WI38 (cell line): ENCODE results near the gene CXCL1.

Source experiments
- H3K4me3 ChIP-seq: 2 replicates; pipeline ENCODE4 v1.5.1; 2011; ENCODE audit warnings: low read depth, mild to moderate bottlenecking, control low read depth, low read length
- CTCF ChIP-seq: IDR thresholded peaks from 2 replicates; pipeline ENCODE4 v1.5.1; 2012; ENCODE audit warnings: low read depth, mild to moderate bottlenecking, control low read depth, low read length

CXCL1 gene

GRCh38 chr4:73843369-73843768 lies 25.8 kb upstream of the CXCL1 start:
- TF ChIP-seq CTCF: no peak
- H3K4me3 ChIP-seq: no peak overlapping the region

- no peak overlapping the region for H3K4me3 ChIP-seq
- no peak for TF ChIP-seq CTCF
These were observed 24.8 kb upstream of the CXCL1 start for GRCh38 chr4:73844345-73844744.

- no peak overlapping the region for H3K4me3 ChIP-seq
- TF ChIP-seq CTCF: no peak
These were observed 24.4 kb upstream of the CXCL1 start for GRCh38 chr4:73844806-73845205.

- no peak overlapping the region for H3K4me3 ChIP-seq
- TF ChIP-seq CTCF: no peak
These were observed 21.5 kb upstream of the CXCL1 start for GRCh38 chr4:73847526-73848182.

GRCh38 chr4:73848183-73848777 lies 20.9 kb upstream of the CXCL1 start:
- no peak overlapping the region for H3K4me3 ChIP-seq
- TF ChIP-seq CTCF: no peak

GRCh38 chr4:73850261-73850970 lies 18.8 kb upstream of the CXCL1 start:
- no peak overlapping the region for H3K4me3 ChIP-seq
- TF ChIP-seq CTCF: no peak

- H3K4me3 ChIP-seq: no peak overlapping the region
- no peak for TF ChIP-seq CTCF
These were observed 17.9 kb upstream of the CXCL1 start for GRCh38 chr4:73851293-73851692.
